Bronchial epithelial cell (primary cell): ENCODE results near the gene FRMD5. TPM values are rescaled to one million over a fixed set of nuclear protein-coding genes. Genes with fewer than 3 reads are reported as not detected.

Experiments used
- DNase-seq: peaks from one replicate; pipeline ENCODE4 v3.0.0-alpha.2; 2010; ENCODE audit warnings: low read depth
- FAIRE-seq: peaks from 2 replicates; lab custom pipeline; 2011; peaks lifted over from hg19 to GRCh38; lab: Jason Lieb, UNC
- H3K27me3 ChIP-seq: 2 replicates; pipeline ENCODE4 v1.5.1; 2011; ENCODE audit warnings: low read length; ENCODE audit not compliant: control insufficient read depth, insufficient read depth
- H3K36me3 ChIP-seq: 2 replicates; pipeline ENCODE4 v1.5.1; 2011; ENCODE audit warnings: low read length; ENCODE audit not compliant: control insufficient read depth, insufficient read depth
- H3K4me3 ChIP-seq: 2 replicates; pipeline ENCODE4 v1.5.1; 2011; ENCODE audit warnings: mild to moderate bottlenecking, low read depth, low read length, control low read depth
- total RNA-seq: library from RNA; depleted of rRNA; stranded (reverse); fragments of >200 nt; gene quantifications from 2 replicates; pipeline ENCODE4 v1.2.1, GENCODE V29; 2014
- TF ChIP-seq, protein P1 (sequence below): IDR thresholded peaks from 2 replicates; pipeline ENCODE4 v1.5.1; 2011; ENCODE audit warnings: mild to moderate bottlenecking, moderate library complexity, low read length, control low read depth, inconsistent platforms; ENCODE audit not compliant: insufficient read depth, severe bottlenecking

Gene FRMD5
- total RNA-seq, 1 donor from 2014 or later: 1.3 TPM

DNA sequence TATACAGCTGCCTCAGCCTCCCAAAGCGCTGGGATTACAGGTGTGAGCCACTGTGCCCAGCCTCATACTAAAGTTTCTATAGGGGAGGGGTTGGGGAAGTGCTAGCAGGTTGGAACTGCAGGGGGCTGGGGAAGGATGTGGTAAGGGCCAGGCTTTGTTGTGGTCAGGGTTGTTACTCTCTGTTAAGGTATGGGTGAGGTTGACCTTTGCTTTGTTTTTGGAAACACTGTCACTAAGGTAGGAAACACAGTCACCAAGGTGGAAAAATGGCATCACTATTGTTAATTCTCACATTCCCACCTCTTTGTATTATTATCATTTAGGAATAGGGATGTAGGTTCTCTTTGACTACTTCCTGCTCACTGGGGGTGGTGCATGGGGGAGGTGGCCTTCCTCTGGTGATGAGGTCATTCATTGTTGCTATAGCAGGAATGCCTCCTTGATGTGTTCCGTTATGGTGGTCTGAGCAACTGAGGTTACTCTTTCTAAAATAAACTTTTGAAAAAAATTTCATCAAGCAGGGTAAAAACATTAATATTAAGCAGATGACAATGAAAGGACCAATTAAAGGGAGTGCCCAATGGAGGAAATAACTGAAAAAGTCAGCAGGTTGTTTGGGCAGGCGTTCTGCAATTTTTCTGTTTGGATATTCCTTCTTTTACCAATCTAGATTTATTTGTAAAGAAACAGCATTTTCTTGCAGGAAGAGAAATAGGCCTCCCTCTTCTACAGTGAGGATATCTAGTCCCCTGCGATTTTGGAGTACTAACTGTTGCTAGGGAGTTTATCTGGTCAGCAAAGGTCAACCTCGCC lies 217.8 kb downstream of the FRMD5 start:
- H3K4me3 ChIP-seq: no peak overlapping the region
- DNase-seq (no peak), FAIRE-seq (no peak)
- H3K36me3 ChIP-seq: no peaks in the 10 kb centered on the region
- TF ChIP-seq, protein P1, sequence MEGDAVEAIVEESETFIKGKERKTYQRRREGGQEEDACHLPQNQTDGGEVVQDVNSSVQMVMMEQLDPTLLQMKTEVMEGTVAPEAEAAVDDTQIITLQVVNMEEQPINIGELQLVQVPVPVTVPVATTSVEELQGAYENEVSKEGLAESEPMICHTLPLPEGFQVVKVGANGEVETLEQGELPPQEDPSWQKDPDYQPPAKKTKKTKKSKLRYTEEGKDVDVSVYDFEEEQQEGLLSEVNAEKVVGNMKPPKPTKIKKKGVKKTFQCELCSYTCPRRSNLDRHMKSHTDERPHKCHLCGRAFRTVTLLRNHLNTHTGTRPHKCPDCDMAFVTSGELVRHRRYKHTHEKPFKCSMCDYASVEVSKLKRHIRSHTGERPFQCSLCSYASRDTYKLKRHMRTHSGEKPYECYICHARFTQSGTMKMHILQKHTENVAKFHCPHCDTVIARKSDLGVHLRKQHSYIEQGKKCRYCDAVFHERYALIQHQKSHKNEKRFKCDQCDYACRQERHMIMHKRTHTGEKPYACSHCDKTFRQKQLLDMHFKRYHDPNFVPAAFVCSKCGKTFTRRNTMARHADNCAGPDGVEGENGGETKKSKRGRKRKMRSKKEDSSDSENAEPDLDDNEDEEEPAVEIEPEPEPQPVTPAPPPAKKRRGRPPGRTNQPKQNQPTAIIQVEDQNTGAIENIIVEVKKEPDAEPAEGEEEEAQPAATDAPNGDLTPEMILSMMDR: no peak
- no peaks in the 10 kb centered on the region for H3K27me3 ChIP-seq

GRCh38 chr15:43975770-43976169 lies 219.3 kb downstream of the FRMD5 start:
- FAIRE-seq: no peak
- no peak for DNase-seq
- TF ChIP-seq, protein P1: no peak

DNA sequence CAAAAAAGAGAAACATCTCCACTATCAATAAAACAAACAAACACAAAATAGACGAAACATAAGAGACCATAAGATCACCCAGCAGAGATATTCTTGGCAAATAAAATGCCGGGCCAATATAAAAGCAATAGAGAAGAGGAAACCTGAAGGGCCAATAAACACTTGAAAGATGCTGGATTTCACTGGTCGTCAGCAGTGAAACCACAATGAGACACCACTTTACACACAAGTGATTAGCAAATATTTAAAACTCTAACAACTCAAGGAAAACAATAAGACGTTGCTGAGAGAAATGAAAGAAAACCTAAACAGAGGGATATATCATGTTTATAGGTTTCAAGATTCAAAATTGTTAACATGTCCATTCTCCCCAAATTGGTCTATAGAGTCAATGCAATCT lies 219.7 kb downstream of the FRMD5 start:
- Histone ChIP-seq H3K27me3 (no peaks in the 10 kb centered on the region), H3K36me3 (no peaks in the 10 kb centered on the region), H3K4me3 (no peak overlapping the region)
- TF ChIP-seq, protein P1: no peak
- DNase-seq (no peak), FAIRE-seq (no peak)

More at GRCh38 chr15:43975770-43976169, 219.3 kb downstream of the FRMD5 start:
- H3K27me3 ChIP-seq: no peaks in the 10 kb centered on the region
- no peak overlapping the region for H3K4me3 ChIP-seq
- no peaks in the 10 kb centered on the region for H3K36me3 ChIP-seq

DNA sequence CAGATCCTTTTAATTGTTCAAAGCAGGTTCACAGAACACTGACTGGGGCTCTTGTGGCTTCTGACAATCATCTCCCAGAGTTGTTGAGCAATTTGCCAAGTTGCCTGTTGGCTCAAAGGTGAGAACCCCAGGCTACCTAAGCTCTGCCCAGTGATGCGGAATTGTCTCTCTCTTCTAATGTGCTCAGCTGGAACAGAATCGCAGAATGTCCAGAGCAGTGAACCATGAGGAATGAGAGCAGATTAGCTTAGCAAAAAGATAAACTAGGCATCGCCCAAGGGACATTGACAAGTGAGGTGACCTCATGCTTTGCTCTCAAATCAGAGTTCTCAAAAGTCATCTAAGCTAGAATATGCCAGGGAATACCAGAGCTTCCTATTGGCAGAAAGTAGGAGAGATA lies 220.2 kb downstream of the FRMD5 start:
- FAIRE-seq (no peak), DNase-seq (no peak)
- Histone ChIP-seq H3K27me3 (no peaks in the 10 kb centered on the region), H3K4me3 (no peak overlapping the region), H3K36me3 (no peaks in the 10 kb centered on the region)
- TF ChIP-seq, protein P1: no peak

DNA sequence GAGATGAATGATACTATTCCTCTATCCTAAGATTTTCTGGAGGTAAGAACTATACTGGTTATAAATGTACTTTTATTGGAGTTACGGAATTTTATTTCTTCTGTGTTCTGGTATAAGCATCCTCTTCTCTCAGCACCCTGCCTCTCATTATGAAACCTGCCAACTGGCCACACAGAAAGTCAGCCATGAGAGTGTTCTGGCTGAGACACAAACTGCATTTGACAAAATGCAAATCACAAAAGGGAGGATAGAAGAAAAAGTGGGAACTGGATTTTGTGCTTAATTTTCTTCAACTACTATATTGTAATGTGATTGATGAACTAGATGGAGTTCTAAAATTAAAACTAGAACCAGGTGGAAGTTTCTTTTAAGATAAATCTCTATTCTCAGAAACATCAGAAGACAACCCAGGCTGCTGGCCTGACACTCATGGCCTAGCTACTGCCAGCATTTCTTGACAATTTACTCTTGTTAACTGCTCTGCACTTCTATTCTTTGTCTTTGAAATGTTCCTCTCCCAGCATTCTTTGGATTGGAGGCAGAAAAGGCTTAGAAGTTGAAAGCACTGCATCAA lies 225.2 kb downstream of the FRMD5 start:
- TF ChIP-seq, protein P1: no peak
- FAIRE-seq (no peak), DNase-seq (no peak)
- Histone ChIP-seq H3K36me3 (no peaks in the 10 kb centered on the region), H3K27me3 (no peaks in the 10 kb centered on the region), H3K4me3 (no peak overlapping the region)

DNA sequence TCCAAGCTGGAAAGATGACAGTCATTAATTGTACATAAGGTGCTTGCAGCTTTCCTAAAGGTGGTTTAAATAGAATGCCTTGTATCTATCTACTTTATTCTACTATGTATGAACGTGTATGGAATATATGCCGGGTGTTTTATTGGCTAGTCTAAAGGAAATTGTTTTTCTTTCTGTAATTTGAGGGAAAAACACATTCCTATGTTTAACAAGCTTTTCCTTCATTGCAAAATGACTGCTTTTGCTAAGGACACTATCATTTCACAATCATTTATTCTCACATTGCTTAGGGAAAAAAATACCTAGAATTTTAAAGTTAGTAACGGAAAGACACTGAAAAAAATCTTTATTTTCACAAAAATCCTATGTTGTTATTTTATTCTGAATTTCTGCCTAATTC lies 226.5 kb downstream of the FRMD5 start:
- FAIRE-seq (no peak), DNase-seq (no peak)
- Histone ChIP-seq H3K4me3 (no peak overlapping the region), H3K36me3 (no peaks in the 10 kb centered on the region), H3K27me3 (no peaks in the 10 kb centered on the region)
- TF ChIP-seq, protein P1: no peak
